22Rv1 (cell line): ENCODE data around the gene SRMS.

Experiments
- H3K27ac ChIP-seq: fragments of 450-650 bp; 2 replicates; pipeline ENCODE4 v1.5.1; 2017
- CTCF ChIP-seq: fragments of 450-650 bp; IDR thresholded peaks from 2 replicates; pipeline ENCODE4 v1.5.1; 2017; ENCODE audit warnings: mild to moderate bottlenecking
- ZFX ChIP-seq: fragments of 450-650 bp; IDR thresholded peaks from 2 replicates; pipeline ENCODE4 v1.6.1; 2017; ENCODE audit warnings: antibody characterized with exemption, borderline replicate concordance

The SRMS gene

DNA sequence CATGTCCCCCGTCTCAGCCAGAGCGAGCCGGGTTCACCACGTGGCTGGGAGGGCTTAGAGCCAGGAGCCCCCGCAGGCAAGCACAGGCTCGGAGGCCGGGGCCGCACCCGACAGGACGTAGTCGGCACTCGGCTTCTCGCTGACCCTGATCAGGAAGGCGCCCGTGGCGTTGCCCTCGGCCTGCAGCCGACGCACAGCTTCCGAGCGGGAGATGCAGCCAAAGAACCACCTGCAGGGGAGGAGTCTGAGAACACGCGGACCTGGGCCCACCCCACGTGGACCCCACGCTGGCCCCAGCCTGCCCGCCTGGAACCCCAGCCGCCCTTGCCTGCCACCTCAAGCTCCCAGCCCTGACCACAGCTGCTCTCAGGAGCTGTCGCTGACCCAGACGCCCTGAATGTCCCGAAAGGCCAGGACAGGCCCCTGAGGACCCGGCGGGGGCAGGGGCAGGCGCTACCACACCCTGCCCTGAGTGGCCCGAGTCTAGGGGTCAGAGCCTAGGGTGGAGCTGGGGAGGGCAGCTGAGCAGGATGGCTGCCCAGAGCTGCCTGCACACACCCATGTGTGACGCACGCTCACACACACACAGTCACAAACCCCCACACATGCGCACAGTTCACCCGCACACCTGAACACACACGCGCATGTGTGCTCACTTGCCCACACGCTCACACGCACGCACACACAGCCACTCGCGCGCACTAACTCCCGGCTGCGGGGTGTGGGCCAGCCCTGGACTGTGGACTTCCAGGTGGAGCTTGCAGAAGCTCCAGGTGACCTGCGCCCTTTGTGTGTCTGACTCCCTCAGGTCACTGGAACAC is 12.5 kb downstream of the SRMS start:
- no peak overlapping the region for H3K27ac ChIP-seq
- TF ChIP-seq ZFX: no peak
- TF ChIP-seq CTCF: no peak

DNA sequence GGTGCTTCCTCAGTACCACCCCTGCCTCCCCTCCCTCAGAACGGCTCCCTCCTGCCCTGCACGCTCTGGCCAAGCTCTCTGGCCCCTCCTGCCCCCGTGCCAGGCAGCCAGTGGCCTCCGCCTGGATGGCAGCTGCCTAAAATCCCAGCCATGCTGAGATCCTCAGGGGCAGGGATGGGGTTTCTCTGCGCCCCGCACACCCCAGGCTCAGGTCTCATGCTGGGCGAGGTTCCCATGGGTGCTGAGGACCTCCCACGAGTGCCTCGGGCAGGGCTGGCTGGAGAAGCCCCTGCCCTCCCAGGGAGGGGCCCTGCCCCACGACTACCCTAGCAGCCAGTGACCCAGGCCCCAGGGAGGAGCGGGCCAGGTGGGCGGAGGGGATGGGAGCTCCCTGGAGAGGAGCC is 13.1 kb downstream of the SRMS start:
- no peak overlapping the region for H3K27ac ChIP-seq
- TF ChIP-seq CTCF (no peak), ZFX (no peak)

DNA sequence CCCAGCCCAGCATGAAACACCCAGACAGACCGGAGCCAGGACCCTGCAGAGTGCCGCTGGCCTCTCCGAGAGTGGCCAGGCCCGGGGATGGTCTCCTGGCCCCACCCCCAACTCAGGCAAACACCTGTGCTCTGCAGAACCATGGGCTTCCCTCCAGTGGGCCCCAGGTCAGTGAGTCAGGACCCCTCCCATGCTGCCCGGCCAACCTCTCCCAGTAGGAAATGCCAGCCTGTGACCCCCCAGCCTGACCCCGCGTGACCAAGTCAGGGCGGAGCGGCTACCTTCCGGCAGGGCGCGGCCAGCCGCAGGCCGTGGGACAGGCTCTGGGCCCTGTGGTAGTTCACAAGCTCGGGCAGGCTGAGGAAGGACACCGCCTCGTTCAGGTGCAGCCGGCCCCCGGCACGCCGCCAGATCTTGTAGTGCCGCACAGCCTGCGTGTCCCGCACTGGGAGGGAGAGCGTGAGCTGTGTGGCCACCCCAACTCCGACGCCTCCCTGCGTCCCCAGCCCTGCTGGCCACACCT is 13.6 kb downstream of the SRMS start:
- TF ChIP-seq CTCF (no peak), ZFX (no peak)
- no peak overlapping the region for H3K27ac ChIP-seq

GRCh38 chr20:63533388-63533787 is 14.2 kb downstream of the SRMS start:
- TF ChIP-seq CTCF: no peak
- TF ChIP-seq ZFX: no peak
- no peak overlapping the region for H3K27ac ChIP-seq

- TF ChIP-seq ZFX (no peak), CTCF (no peak)
- H3K27ac ChIP-seq: no peak overlapping the region
Measured at GRCh38 chr20:63532449-63532971, 15.0 kb downstream of the SRMS start.

DNA sequence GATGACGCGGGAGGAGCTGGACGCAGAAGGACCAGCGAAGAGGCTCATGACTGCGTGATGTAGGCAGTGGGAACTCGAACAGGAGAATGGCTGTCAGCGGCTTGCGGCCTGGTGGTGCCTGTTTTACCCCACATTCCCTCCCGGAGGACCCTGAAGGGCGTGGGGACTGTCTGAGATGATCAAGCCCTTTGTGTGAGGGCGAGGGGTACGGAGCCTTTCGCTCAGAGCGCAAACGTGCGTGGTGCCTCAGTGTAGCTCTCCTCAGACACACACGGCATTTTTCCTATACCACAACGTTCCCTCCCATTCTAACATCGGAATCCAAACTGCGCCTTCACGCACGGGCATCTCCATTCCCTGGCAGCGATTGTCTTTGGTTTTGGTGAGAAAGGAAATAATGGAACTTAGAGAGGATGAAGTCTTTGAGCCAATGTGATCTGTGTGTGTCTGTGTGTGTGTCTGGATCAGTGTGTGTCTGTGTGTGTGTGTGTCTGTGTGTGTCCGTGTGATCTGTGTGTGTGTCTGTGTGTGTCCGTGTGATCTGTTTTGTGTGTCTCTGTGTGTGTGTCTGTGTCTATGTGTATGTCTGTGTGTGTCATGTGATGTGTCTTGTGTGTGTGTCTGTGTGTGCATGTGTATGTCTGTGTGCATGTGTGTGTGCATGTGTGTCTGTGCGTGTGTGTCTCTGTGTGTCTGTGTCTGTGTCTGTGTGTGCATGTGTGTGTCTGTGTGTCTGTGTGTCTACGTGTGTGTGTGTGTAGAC is 15.7 kb downstream of the SRMS start:
- no peak for TF ChIP-seq CTCF
- no peak for TF ChIP-seq ZFX
- no peak overlapping the region for H3K27ac ChIP-seq

DNA sequence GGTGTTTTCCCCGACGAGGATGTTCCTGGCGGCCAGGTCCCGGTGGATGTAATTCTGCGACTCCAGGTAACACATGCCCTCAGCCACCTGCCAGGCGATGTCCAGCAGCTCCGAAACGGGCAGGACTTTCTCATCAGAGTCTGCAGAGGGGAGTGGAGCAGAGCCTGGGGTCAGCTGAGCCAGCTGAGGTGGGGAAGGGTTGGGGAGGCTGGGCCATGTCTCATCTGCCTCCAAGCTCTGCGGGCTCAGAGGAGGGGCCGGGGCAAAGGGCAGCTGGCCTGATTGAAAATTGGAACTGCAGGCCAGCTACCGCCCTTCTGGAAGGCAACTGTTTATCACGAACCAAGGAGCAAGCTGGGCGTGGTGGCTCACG is 16.8 kb downstream of the SRMS start:
- no peak overlapping the region for H3K27ac ChIP-seq
- TF ChIP-seq CTCF (no peak), ZFX (no peak)
